Neural cell (in vitro differentiated cells): ENCODE measurements around the gene SLCO2B1. TPM values are rescaled to one million over a fixed set of nuclear protein-coding genes. Genes with fewer than 3 reads are reported as not detected.
A peak's percentile ranks its signal among the peaks of the same experiment; 100 is the strongest.

ENCODE experiments used
- H2AFZ ChIP-seq: fragments of 200-600, 300-800 bp; sonication (generic), shearing (Covaris generic); 2 replicates; pipeline ENCODE4 v1.6.0; 2014; ENCODE audit warnings: low read depth, mild to moderate bottlenecking, antibody characterized with exemption, low read length, moderate library complexity
- H3F3A ChIP-seq: fragments of 200-600 bp; shearing (Covaris generic); 2 replicates; pipeline ENCODE4 v1.6.1; 2016; ENCODE audit warnings: mild to moderate bottlenecking, moderate library complexity, mixed read lengths, antibody characterized with exemption, low read length; ENCODE audit not compliant: insufficient read depth, poor library complexity, severe bottlenecking
- H3K27ac ChIP-seq: fragments of 200-600, 300-800 bp; sonication (generic), shearing (Covaris generic); 2 replicates; pipeline ENCODE4 v1.5.1; 2014; ENCODE audit warnings: mild to moderate bottlenecking, low read length, moderate library complexity
- H3K27me3 ChIP-seq: fragments of 300-800, 200-600 bp; sonication (generic), shearing (Covaris generic); 2 replicates; pipeline ENCODE4 v1.6.0; 2014; ENCODE audit warnings: mild to moderate bottlenecking, low read depth, low read length, moderate library complexity; ENCODE audit not compliant: insufficient read depth
- H3K36me3 ChIP-seq: fragments of 300-800, 200-600 bp; sonication (generic), shearing (Covaris generic); 2 replicates; pipeline ENCODE4 v1.5.1; 2014; ENCODE audit warnings: mild to moderate bottlenecking, antibody characterized with exemption, low read length, moderate library complexity; ENCODE audit not compliant: insufficient read depth
- H3K4me2 ChIP-seq: fragments of 300-800, 200-600 bp; sonication (generic), shearing (Covaris generic); 2 replicates; pipeline ENCODE4 v1.6.0; 2014; ENCODE audit warnings: mild to moderate bottlenecking, low read length
- H3K4me3 ChIP-seq: fragments of 300-800, 200-600 bp; sonication (generic), shearing (Covaris generic); 2 replicates; pipeline ENCODE4 v1.5.1; 2014; ENCODE audit warnings: mild to moderate bottlenecking, low read length, moderate library complexity
- H3K79me2 ChIP-seq: fragments of 200-600 bp; shearing (Covaris generic); replicated peaks from 2 replicates; pipeline ENCODE4 v1.6.0; 2014; ENCODE audit warnings: mild to moderate bottlenecking, low read length, moderate library complexity; ENCODE audit not compliant: insufficient read depth
- H3K9ac ChIP-seq: fragments of 300-800, 200-600 bp; sonication (generic), shearing (Covaris generic); 2 replicates; pipeline ENCODE4 v1.6.1; 2016; ENCODE audit warnings: mild to moderate bottlenecking, low read length, mixed read lengths
- H3K9me2 ChIP-seq: fragments of 200-600 bp; shearing (Covaris generic); 2 replicates; pipeline ENCODE4 v1.6.1; 2016; ENCODE audit warnings: mild to moderate bottlenecking, low read length, mixed read lengths; ENCODE audit not compliant: insufficient read depth
- H3K9me3 ChIP-seq: fragments of 200-600, 300-800 bp; sonication (generic), shearing (Covaris generic); 2 replicates; pipeline ENCODE4 v1.6.1; 2016; ENCODE audit warnings: mild to moderate bottlenecking, mixed run types, low read length, moderate library complexity, mixed read lengths
- H4K20me1 ChIP-seq: fragments of 200-600 bp; shearing (Covaris generic); 2 replicates; pipeline ENCODE4 v1.6.1; 2016; ENCODE audit warnings: mild to moderate bottlenecking, mixed run types; ENCODE audit not compliant: insufficient read depth
- EP300 ChIP-seq: fragments of 450-650 bp; conservative IDR thresholded peaks from 2 replicates; pipeline ENCODE4 v1.6.1; 2014; ENCODE audit warnings: antibody characterized with exemption, mild to moderate bottlenecking, moderate library complexity; ENCODE audit not compliant: poor library complexity, severe bottlenecking
- EZH2 ChIP-seq: fragments of 200-600, 300-800 bp; shearing (Covaris generic), sonication (generic); IDR thresholded peaks from 2 replicates; pipeline ENCODE4 v1.6.1; 2014; ENCODE audit warnings: antibody characterized with exemption, low read length, borderline replicate concordance, mild to moderate bottlenecking; ENCODE audit not compliant: insufficient read depth, poor library complexity, severe bottlenecking
- MXI1 ChIP-seq: fragments of 450-650 bp; conservative IDR thresholded peaks from 2 replicates; pipeline ENCODE4 v1.6.1; 2014; ENCODE audit warnings: antibody characterized with exemption, mild to moderate bottlenecking; ENCODE audit not compliant: poor library complexity, severe bottlenecking
- POLR2AphosphoS5 ChIP-seq: IDR thresholded peaks from 2 replicates; pipeline ENCODE4 v1.6.1; 2012
- RAD21 ChIP-seq: fragments of 450-650 bp; conservative IDR thresholded peaks from 2 replicates; pipeline ENCODE4 v1.6.1; 2014; ENCODE audit warnings: antibody characterized with exemption, mild to moderate bottlenecking, moderate library complexity
- REST ChIP-seq: IDR thresholded peaks from 2 replicates; pipeline ENCODE4 v1.6.1; 2012; ENCODE audit warnings: borderline replicate concordance
- SMC3 ChIP-seq: fragments of 450-650 bp; conservative IDR thresholded peaks from 2 replicates; pipeline ENCODE4 v1.6.1; 2014; ENCODE audit warnings: antibody characterized with exemption, mild to moderate bottlenecking, moderate library complexity; ENCODE audit not compliant: poor library complexity
- TAF1 ChIP-seq: IDR thresholded peaks from 2 replicates; pipeline ENCODE4 v1.6.1; 2012; ENCODE audit warnings: low read depth
- polyA plus RNA-seq: library from polyadenylated mRNA; depleted of rRNA; stranded (reverse); fragments of >200 nt; gene quantifications from 2 replicates; pipeline ENCODE4 v1.2.3, GENCODE V29; 2014
- TF ChIP-seq, protein P1 (sequence below): fragments of 450-650 bp; IDR thresholded peaks from 2 replicates; pipeline ENCODE4 v1.5.1; 2014; ENCODE audit warnings: antibody characterized with exemption, mild to moderate bottlenecking, moderate library complexity; ENCODE audit not compliant: poor library complexity, severe bottlenecking

SLCO2B1 gene
- polyA plus RNA-seq, 1 donor from 2014 or later = not detected

GRCh38 chr11:75140269-75141138, 10.4 kb upstream of the SLCO2B1 start:
- no peaks in the 10 kb centered on the region for H3K9me3 ChIP-seq
- no peak overlapping the region for H2AFZ ChIP-seq
- no peaks in the 10 kb centered on the region for H3K79me2 ChIP-seq
- no peak overlapping the region for H3K4me3 ChIP-seq
- no peaks in the 10 kb centered on the region for H3K36me3 ChIP-seq
- H3K4me2 ChIP-seq = no peak overlapping the region
- H3F3A ChIP-seq = no peaks in the 10 kb centered on the region
- H4K20me1 ChIP-seq = no peaks in the 10 kb centered on the region
- no peak for TF ChIP-seq EP300
- TF ChIP-seq REST = no peak
- TF ChIP-seq EZH2 = no peak
- TF ChIP-seq RAD21 = peak; percentile 47
- peak; percentile 62 for TF ChIP-seq SMC3
- no peak for TF ChIP-seq POLR2AphosphoS5
- no peak for TF ChIP-seq MXI1
- TF ChIP-seq, protein P1, sequence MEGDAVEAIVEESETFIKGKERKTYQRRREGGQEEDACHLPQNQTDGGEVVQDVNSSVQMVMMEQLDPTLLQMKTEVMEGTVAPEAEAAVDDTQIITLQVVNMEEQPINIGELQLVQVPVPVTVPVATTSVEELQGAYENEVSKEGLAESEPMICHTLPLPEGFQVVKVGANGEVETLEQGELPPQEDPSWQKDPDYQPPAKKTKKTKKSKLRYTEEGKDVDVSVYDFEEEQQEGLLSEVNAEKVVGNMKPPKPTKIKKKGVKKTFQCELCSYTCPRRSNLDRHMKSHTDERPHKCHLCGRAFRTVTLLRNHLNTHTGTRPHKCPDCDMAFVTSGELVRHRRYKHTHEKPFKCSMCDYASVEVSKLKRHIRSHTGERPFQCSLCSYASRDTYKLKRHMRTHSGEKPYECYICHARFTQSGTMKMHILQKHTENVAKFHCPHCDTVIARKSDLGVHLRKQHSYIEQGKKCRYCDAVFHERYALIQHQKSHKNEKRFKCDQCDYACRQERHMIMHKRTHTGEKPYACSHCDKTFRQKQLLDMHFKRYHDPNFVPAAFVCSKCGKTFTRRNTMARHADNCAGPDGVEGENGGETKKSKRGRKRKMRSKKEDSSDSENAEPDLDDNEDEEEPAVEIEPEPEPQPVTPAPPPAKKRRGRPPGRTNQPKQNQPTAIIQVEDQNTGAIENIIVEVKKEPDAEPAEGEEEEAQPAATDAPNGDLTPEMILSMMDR = peak; percentile 53
- TF ChIP-seq TAF1 = no peak
- no peaks in the 10 kb centered on the region for H3K27me3 ChIP-seq
- no peak overlapping the region for H3K27ac ChIP-seq
- H3K9me2 ChIP-seq = no peaks in the 10 kb centered on the region
- H3K9ac ChIP-seq = no peak overlapping the region

DNA sequence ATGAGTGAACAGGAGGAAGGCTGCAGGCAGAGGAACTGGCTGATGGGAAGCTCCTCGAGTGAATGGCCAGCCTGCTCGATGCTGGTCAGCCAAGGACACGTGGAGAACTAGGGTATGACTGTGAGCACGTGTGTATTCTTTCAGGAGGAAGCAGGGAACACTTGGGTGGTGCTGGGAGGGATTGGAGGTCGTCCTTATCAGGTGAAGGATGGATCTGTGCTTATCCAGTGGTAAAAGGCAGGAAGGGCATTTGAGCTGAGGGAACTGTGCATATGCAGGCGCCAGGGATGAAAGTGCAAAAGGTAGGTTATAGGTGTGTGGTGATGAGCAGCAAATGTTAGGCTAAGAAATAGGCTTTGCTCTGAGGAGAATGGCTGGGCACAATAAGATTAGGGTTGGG, 9.7 kb upstream of the SLCO2B1 start:
- Histone ChIP-seq H3K36me3 (no peaks in the 10 kb centered on the region), H3K9me3 (no peaks in the 10 kb centered on the region), H3K9ac (no peak overlapping the region), H3K4me2 (no peak overlapping the region), H4K20me1 (no peaks in the 10 kb centered on the region), H3K4me3 (no peak overlapping the region), H3K27me3 (no peaks in the 10 kb centered on the region), H3F3A (no peaks in the 10 kb centered on the region), H3K79me2 (no peaks in the 10 kb centered on the region), H3K9me2 (no peaks in the 10 kb centered on the region), H3K27ac (no peak overlapping the region), H2AFZ (no peak overlapping the region)
- TF ChIP-seq SMC3 (no peak), EZH2 (no peak), EP300 (no peak), RAD21 (no peak), POLR2AphosphoS5 (no peak), TAF1 (no peak), REST (no peak), MXI1 (no peak)
- TF ChIP-seq, protein P1 = no peak
